Embryonic facial prominence (tissue), 1 donor: Measurements from ENCODE around the gene MIX23.
"Not testable (repeated sequence)": the region's sequence is repeated elsewhere in the genome, so short reads cannot be mapped to it uniquely, and the experiment has no call there.

Source experiments
- DNase-seq: peaks from one replicate; pipeline ENCODE4 v3.0.0-alpha.2; 2016; ENCODE audit errors: extremely low spot score

The MIX23 gene

DNA sequence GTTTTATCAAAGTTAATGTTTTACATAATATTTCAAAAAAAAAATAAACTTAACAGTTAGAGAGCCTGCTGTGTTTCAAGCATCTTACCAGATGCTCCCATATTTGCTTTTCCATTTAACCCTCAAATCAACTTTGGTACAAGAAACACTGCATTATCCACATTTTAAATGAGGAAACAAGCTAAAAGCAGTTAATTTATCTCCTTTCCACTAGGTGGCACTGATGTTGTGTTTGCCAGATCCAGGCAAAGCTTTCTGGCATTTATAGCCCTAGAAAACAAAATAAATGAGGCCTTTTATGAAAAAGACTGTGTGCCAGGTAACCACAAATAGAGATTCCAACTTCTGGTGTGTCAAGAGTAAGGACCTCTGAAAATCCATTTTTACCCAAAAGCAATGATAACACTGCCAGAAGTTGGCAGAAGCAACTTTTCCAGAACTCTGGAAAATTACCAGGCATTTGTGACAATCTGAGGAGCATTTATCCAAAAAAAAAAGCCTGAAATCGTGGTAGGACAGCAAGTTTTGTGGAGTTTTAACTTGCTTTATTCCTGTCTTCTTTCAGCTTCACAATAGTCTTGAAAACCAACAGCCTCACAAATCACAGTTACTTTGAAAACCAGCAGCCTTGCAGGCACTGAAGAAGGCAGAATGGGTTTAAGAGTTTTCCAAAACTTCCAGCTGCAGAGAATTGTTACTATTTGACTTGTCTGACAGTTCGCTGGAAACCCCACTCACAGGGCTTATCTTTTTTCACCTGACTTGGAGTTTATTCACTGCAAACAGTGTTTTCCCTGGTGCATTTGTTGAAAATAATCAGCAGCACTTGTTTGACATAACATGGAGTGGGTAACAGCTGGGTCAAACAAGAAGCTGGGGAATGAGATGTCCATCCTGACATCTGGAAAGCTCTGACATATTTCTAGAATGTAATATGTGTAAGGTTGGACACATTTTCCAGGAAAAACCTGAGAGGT, 10.1 kb upstream of the MIX23 start:
- no peak for DNase-seq

DNA sequence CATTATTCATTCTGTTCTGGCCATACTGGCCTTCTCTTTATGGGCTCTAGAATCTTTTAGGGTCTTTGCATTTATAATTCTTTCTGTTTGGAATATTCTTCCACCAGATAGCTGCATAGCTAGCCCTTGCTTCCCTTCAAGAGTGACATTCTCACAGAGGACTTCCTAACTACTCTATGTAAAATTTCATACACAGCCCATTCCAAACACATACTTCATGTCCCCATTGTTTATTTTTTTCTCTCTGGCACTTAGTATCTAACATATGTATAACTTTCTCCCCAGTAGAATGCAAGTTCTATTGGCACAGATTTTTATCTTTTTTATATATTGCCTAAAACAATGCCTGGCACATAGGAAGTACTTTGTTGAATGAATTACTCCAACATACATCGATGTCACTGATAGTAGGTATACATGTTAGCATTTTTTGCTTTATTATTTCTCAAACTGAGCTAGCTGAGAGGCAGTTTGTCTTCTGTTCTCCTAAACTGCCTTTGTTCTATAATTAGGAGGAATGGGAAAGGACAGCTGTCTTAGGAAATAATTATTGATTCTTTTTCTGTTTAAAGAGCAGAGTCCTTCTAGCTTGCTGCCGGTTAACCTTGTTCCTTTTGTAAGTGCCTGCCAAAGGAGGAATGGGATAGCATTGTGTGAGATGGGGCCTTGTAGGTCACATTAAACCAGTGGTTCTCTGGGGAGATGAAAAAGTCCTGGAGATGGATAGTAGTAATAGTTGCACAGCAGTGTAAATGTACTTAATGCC, 8.8 kb upstream of the MIX23 start:
- no peak for DNase-seq

DNA sequence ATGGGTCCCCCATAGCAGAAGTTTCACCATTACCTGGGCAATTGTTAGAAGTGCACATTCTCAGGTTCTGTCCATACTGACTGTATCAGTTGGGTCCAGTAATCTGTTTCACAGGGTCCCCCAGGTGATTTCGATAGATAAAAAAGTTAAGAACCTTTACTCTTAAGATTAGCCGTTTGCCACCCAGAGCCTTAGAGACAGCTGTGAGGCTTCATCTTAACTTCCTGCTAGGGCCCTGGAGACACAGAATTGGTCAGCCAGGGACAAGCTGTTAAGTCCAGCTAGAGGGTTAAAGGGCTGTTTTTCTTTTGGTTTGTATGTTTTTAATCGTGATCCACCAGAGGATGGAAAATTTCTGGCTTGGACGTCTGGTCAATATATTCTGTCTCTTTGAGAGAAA, 7.6 kb upstream of the MIX23 start:
- DNase-seq: no peak

DNA sequence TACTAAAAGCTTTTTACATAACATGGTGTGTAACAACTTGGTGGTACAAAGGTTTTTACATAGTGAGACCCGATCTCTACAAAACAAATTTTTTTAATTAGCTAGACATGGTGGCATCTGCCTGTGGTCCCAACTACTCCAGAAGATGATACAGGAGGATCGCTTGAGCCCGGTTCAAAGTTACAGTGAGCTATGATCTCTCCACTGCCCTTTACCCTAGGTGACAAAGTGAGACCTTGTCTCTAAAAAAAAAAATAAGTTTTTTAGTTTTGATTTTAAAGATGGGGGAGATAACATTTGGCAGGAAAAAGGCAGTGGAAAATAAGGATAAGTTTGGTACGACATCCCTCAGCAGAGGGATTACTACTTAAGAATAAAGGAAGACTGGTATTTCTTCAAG, 6.9 kb upstream of the MIX23 start:
- no peak for DNase-seq

DNA sequence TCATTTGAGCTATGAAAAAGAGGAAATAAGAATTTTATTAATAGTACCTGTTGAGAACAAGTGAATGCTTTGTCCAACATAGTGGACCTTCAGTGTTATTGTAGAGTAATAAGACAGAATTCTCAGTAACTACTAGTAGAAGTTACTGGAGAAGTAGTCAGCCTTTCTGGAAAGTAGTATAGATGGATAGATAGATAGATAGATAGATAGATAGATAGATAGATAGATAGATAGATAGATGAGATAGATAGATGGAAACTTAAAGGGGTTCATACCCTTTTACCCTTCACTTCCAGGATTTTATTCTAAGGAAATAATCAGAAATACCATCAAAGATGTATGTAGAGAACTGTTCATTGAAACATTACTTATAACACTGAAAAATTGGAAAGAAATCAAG, 6.2 kb upstream of the MIX23 start:
- DNase-seq: no peak

DNA sequence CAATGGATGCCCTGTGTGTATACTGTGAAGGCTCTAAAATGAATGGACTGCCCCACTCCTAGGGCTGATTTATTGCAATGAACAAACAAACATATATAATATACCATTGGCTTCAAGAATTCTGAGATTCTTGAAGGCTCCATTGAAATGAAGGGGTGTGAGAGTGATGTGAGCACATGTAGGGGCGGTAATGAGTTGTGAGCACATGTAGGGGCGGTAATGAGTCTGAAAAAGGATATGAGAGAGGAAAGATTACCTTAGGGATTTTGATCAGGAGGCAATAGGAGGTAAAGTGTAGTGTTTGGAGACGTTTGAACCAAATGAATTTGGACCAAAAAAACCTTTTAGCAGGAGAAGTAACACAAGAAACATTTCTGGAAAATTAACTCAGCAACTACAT, 4.7 kb upstream of the MIX23 start:
- DNase-seq: no peak

DNA sequence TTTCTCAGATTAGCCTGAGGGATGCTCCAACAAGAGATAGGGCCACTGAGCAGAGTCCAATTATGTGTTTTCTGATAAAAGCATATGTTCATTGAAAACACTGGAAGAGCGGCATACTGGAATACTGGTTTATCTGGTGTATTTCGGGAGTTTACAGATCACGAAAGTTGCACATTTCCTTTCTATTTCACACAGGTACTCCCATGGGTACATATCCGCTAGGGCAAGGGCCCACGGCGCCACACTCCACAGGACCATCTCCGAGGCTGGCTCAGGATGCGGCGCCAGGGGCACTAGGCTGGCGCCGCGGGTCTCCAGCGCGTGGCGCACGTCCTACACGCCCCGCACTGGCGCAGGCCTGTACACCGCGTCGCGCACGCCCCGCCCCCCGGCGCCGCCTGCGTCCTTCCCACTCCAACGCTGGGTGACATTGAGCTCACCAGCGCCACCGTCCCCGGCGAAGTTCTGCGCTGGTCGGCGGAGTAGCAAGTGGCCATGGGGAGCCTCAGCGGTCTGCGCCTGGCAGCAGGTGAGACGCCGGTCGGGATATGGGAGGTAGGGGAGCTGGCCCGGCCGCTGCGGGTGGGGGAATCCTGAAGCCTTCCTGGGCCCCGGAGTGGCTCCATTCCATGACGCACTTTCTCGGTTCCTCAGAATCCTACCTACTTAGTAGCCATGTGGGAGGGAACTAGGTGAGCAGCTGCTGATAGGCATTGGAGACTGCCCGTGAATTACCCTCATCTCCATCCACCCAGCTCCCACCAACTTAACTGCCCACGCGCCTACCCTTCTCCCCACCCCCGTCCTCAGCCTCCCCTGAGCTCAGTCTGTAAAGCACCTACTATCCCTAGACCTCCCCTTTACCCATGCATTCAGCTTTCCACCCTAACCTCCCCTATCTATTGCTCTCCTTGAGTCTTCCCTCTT, 1.0 kb upstream of the MIX23 start, which contains the start of gene FAM162A:
Gene FAM162A (plus strand): TSS at position 412 of the 927 bp plus-strand sequence. CDS start 84 bp downstream, at position 496.
- DNase-seq: peak; percentile 84

DNA sequence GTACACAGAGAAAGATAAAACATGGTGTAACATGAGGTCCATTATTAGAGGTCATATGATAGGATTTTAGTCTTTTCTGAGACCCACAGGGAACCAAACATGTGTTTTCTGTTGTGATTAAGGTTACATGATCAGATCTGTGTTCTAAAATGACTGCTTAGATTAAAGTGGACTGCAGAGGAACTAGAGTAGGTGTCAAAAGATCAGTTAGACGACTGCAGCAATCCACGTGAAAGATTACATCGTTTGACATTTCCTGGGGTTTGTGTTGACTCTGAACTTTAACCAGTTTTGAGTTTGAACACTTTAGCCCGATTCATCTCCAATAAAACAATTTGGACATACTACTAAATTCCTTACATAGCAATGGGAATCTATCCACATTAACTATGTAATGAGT, 5.1 kb downstream of the MIX23 start:
- no peak for DNase-seq

DNA sequence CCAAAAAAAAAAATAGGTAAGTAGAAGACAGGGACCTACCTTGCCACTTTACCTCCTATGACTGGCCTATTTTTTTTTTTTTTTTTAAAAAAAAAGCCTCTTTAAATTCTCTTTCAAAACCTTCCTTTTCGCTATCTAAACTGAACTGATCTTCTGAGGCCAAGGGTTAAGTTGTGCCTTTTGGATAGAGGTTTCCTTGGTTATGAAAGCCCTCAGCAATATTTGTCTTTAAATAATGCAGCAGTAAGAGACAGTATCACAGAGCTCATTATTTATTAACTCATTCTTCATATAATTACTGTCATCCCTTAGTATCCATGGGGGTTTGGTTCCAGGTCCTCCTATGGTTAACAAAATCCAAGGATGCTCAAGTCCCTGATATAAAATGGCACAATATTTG, 9.0 kb downstream of the MIX23 start:
- DNase-seq: no peak

DNA sequence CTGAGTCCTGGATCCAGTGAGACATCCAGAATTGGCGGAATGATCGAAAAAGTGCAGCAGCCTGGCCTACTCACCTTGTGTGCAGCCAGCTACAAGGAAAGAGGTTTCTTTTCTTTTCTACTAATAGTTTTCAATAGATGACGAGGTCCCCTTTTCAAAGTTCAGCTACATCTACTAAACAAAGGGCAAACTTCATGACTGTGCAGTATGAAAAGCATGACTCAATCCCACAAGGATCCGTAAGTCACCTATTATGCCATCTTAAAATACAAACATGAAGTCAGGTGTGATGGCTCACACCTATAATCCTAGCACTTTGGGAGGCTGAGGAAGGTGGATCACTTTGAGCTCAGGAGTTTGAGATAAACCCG, 16.7 kb downstream of the MIX23 start:
- DNase-seq: no peak

DNA sequence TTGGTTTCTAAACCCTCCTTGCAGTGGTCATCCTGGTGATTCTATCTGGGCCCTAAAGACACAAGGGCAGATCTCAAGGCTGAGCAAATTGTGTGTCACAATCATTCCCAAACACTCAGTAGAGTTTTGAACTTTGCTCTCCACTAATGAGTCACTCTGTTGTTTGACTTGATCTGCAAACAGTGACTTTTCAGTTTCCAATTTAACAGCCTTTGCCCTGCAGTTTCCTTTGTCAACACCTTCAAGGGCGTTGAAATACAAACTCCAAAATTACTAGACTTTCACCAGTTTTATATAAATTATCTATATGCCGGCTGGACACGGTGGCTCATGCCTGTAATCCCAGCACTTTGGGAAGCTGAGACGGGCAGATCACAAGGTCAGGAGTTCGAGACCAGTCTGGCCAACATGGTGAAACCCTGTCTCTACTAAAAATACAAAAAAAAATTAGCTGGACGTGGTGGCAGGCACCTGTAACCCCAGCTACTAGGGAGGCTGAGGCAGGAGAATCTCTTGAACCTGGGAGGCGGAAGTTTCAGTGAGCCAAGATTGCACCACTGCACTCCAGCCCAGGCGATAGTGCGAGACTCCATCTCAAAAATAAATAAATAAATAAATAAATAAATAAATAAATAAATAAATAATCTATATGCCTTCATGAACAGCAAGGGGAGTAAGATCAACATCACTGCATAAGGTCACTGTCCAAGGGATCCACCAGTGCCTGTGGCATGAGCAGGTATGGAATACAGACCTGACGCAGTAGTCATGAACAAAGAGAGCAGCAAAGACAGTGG, 17.3 kb downstream of the MIX23 start:
- not testable (repeated sequence) for DNase-seq

DNA sequence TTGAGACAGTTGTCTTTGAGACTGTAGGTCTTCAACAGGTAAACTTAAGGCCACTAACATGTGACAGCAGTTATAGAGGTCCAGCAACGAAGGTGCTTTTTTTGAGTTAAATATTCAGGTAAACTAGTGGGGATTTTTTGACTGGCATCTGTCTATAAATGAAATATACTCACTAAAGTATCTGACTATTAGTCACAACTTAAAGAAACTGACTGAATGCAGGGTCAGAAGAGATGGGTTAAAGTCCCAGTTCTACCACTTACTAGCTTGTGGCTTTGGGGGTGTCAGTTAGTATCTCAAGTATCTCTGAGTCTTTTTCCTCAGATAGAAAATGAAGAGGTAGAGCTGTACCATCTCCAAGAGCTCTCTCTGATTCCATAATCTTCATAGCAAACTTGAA, 18.0 kb downstream of the MIX23 start:
- no peak for DNase-seq

DNA sequence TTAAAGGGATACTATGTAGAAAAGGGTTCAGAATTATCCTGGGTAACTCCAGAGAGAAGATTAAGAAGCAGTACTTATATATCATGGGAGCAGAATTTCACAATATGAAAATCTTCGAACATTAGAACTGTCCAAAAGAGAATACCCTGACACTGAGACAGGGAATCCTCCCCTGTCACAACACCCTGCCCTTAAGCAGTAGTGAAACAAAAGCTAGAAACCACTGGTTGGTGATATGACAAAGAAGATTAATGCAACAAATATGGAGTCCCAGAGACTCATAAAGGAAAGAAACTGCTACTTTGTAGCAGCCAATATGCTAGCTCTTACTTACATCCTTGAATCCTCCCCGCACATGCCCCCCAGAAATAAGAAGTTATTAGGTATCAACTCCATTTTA, 18.5 kb downstream of the MIX23 start:
- DNase-seq: no peak

DNA sequence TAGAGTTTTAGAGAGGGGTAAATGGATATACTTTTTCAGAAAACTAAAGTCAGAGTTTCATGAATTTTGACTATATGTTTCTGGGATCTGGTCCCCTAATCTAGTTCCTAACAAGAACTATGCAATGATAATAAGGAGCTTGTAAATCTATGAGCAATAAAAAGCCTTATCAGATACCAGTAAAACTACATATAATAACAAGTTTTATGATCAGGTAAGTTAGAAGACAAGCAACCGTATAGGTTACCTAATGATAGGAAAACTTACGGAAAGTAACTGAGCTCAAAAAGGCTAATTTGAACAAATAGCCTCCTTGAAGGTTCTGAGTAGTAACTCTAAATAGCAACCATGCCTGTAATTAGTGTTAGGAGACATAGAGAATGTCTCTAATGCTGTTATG, 21.0 kb downstream of the MIX23 start:
- DNase-seq: no peak

DNA sequence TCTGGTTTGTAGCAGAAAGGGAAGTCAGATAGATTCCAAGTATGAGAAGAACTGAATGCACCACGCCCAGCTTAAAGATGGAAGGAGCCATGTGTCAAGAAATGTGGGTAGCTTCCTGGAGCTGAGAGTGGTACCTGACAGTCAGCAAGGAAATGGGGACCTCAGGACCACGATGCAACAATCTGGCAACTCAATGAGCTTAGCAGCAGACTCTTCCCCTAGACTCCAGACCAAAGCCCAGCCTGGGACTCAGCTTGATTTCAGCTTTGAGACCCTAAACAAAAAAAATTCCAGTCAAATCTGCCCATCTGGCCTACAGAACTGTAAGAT, 24.4 kb downstream of the MIX23 start:
- DNase-seq: no peak

DNA sequence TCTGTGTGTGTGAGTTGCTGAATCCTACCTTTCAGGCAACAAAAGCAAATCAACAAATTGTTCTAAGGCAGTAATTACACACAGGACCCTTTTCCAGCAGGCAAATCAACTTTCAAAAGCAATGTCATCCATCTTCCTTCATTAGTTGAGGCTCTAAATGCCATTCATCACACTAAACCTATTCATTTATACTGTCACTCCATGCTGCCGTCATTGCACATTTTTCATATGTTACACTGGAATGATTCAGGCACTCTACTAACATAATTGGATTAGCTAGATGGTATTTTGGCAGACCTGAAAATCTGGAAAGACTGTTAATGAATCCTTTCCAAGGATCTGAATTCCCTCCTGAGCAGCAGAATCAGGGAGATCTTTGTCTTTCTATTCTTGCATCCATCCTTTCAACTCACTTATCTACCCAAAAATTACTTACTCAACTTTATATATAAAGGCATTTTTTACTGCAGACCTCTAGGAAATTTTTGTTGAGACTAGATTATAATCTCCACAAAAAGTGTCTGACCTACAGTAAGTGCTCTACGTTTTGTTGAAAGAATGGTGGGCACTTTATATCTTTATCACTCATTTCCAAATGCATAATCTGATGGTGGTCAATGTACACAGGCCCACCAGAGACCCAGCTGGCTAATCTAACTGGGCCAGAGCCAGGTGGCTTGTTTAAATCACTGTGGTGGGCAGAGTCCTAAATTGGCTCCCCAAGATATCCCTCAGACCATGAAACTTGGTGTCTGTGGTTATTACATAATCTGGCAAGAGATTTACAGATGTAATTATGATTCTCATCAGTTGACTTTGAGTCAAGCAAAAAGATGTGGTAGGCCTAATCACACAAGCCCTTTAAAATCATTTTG, 25.0 kb downstream of the MIX23 start:
- DNase-seq: no peak

DNA sequence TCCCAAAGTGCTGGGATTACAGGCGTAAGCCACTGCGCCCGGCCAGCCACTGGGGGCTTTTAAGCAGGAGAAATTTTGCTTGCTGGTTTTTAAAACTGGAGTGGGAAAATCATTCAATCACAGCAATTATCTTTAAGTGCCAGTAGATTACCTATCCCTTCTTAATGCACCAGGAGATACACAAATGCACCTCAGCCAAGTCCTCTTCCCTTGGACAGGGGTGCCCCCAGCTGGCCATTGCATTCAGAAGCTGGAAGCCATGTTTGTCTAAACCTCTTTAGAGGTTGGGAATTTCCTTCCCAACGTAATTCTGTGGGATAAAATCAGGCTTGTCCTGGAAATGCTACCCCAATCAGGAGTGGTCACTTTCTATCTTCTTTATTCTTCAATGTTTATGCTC, 26.6 kb downstream of the MIX23 start:
- no peak for DNase-seq

DNA sequence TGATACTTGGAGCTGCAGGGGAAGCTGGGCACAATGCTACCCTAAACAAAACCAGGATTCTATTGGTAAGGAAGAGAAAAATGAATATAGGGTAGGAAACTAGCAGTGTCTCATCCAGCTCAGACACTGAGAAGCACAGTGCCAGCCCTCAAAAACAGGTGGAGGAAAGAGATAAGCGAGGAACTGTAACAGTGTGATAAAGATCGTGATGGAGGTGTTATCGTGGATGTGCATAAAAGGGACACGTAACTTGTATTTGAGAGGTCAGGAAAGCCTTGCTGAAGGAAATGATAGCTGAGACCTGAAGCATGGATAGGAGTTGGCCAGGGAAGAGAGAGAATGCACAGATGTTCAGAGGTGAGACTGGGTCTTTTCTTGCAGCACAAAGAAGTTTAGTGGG, 27.4 kb downstream of the MIX23 start:
- DNase-seq: no peak

DNA sequence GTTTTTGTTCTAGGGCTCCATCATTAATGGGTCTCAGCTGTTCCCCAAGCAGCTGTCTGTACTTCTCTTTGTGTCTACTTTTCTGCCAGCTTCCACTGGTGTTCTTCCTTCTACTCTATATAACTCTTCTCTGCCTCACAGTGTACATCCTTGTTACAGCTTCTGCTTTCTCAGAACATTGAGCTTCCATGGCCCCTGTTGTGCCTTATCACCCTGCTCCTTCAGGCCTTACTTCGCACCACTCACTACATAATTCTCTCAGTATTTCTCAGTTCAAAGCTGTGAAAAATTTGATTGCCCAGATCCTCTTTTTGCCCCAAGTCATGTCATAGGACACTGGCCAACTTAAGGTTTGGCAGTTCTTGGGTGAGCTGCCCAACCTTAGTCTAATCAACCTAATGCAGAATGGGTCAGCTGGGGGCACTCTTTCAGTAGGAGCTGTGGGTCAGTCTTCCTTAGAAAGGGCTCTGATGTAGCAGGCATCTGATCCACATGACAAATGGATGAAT, 29.1 kb downstream of the MIX23 start:
- no peak for DNase-seq

DNA sequence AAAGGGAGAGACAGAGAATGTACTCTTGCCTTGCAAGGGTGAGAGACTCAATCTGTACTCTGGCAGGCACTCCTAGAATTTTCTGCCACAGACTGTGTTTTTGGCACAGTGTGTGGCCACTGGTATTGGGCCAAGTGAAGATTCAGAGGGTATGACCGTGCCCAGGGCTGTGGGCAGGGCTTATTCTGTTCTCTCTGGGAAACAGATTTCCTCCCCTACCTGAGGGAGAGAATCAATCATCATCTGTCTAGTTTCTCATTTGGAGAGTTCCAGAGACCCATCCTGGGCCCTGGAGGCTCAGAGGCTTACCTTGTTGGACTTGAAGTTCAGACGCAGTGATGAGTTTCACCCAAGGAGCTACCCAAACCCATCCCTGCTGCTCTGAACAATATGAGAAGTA, 29.8 kb downstream of the MIX23 start:
- DNase-seq: no peak
